GM12801 (cell line): Measurements from ENCODE around the gene HNRNPH2.

Experiments
- CTCF ChIP-seq: IDR thresholded peaks from one replicate; pipeline ENCODE4 v1.5.1; 2011; ENCODE audit warnings: control low read depth; ENCODE audit not compliant: insufficient read length; ENCODE audit errors: extremely low read depth

HNRNPH2 gene

DNA sequence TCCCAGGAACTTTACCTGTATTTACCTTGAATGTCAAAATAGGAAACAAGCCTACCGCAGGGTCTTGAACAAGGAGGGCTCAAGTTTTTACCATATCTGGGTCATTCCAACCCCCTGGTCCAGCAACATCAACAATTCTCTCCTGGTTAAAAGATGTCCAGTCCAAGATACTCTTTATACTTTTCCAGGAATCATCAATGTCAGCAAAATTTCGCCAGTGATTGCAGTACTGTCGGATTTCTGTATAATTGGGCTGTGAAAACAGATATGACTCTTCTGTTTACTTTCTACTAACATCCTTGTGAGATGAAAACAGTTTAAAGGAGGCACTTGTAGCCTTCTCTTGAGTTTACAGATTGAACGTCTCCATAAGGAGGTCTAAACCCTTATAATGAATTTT lies 9.3 kb upstream of the HNRNPH2 start:
- no peak for TF ChIP-seq CTCF

DNA sequence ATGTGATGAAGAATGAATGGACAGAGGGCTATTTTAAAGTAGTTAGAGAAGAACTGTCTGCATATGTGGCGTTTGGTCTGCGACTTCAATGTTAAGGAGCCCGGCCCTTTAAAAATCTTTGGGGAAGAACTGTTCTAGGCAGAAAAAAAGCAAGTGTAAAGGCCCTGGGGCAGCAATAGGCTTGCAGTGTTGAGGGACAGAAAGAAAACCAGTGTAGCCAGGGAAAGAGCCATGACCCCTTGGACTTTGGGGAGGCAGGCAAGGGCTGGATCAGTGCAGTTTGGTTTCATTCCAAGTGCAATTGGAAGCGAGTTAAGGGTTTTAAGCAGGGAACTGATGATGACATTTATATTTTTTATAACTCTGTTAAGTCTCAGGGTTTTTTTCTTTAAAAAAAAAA lies 8.2 kb upstream of the HNRNPH2 start:
- no peak for TF ChIP-seq CTCF

GRCh38 chrX:101407167-101407747 lies 765 bp upstream of the HNRNPH2 start:
- TF ChIP-seq CTCF, result no peak

DNA sequence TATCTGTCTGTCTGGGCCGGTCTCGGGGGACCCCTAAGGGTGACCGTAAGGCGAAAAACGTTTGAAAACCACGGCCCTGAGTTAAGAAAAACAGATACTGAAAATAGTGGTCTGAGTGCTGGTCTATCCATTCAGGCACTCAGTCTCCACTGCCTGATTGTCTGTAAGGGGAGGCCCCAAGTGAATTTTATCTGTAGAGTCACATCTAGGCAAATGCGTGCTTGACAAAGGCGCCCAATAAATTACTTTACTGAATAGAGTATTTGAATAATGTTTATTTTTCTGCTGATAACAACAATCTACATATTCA lies 465 bp downstream of the HNRNPH2 start:
- TF ChIP-seq CTCF, result no peak

DNA sequence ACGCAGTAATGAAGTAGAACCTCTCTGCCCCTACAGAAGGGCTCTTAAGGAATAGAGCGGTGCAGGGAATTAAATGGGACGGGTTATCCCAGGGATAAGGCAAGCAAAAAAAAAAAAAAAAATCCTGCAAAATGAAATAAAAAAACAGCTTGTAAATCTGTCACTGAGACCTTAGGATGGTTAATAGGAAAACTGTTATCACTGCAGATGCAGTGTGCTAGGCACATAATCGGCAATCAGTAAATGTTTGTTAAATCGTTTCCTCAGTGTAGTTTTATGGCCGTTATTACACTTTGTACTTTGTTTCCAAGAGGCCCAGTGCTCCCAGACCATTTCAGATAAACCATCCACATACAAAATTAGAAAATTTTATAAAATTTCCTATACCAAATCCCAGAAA lies 1.0 kb downstream of the HNRNPH2 start:
- TF ChIP-seq CTCF, result no peak

GRCh38 chrX:101410461-101410860 lies 2.4 kb downstream of the HNRNPH2 start:
- no peak for TF ChIP-seq CTCF

DNA sequence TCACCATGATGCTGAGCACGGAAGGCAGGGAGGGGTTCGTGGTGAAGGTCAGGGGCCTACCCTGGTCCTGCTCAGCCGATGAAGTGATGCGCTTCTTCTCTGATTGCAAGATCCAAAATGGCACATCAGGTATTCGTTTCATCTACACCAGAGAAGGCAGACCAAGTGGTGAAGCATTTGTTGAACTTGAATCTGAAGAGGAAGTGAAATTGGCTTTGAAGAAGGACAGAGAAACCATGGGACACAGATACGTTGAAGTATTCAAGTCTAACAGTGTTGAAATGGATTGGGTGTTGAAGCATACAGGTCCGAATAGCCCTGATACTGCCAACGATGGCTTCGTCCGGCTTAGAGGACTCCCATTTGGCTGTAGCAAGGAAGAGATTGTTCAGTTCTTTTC lies 4.0 kb downstream of the HNRNPH2 start:
- TF ChIP-seq CTCF, result no peak
